MCF 10A (cell line): ENCODE data around the gene COL5A3. TPM values are rescaled to one million over a fixed set of nuclear protein-coding genes. Genes with fewer than 3 reads are reported as not detected.

Source experiments
- BruUV-seq: library from RNA; stranded (reverse); fragments of 400-500 nt; replicated peaks from 2 replicates; lab custom pipeline; 2021; lab: Mats Ljungman, UMichigan
- CTCF ChIA-PET: fragments of 300-600 bp; sonication (Branson Sonifier 250); formaldehyde crosslinking; extraction: SDS; loops from one replicate; lab custom pipeline; 2021; ENCODE audit warnings: antibody characterized with exemption, inconsistent platforms; lab: Yijun Ruan, JAX
- POLR2A ChIA-PET: fragments of 300-600, 350-650 bp; sonication (Branson Sonifier 250); formaldehyde crosslinking; extraction: SDS; loops from one replicate; lab custom pipeline; 2020; ENCODE audit warnings: antibody characterized with exemption, inconsistent platforms; lab: Yijun Ruan, JAX
- DNase-seq: peaks from one replicate; pipeline ENCODE4 v3.0.0-alpha.2; 2018; ENCODE audit not compliant: unreplicated experiment
- H3K27ac Mint-ChIP-seq: one replicate; pipeline ENCODE4 v1.8.0; 2022; ENCODE audit warnings: mild to moderate bottlenecking, low read depth, mixed read lengths; ENCODE audit not compliant: unreplicated experiment
- H3K27me3 Mint-ChIP-seq: one replicate; pipeline ENCODE4 v1.8.0; 2022; ENCODE audit warnings: mixed read lengths; ENCODE audit not compliant: insufficient read depth, unreplicated experiment
- H3K36me3 Mint-ChIP-seq: one replicate; pipeline ENCODE4 v1.8.0; 2022; ENCODE audit warnings: mild to moderate bottlenecking, moderate library complexity, mixed read lengths; ENCODE audit not compliant: insufficient read depth, unreplicated experiment
- H3K4me1 Mint-ChIP-seq: one replicate; pipeline ENCODE4 v1.8.0; 2022; ENCODE audit warnings: mixed read lengths; ENCODE audit not compliant: insufficient read depth, unreplicated experiment
- H3K4me3 Mint-ChIP-seq: one replicate; pipeline ENCODE4 v1.8.0; 2022; ENCODE audit warnings: mild to moderate bottlenecking, moderate library complexity, mixed read lengths; ENCODE audit not compliant: unreplicated experiment
- H3K9me3 Mint-ChIP-seq: one replicate; pipeline ENCODE4 v1.8.0; 2022; ENCODE audit warnings: mixed read lengths; ENCODE audit not compliant: unreplicated experiment
- intact Hi-C: fragments of 100-400 bp; cut with micrococcal nuclease; formaldehyde crosslinking; loops from 2 replicates; pipeline ENCODE4 v1.14.1; 2022
- total RNA-seq: library from RNA; stranded (reverse); gene quantifications from 2 replicates; pipeline ENCODE4 v1.2.3, GENCODE V29; 2022
- TF ChIP-seq, protein P1 (sequence below): fragments of 200-600 bp; IDR thresholded peaks from one replicate; pipeline ENCODE4 v1.8.0; 2022; ENCODE audit warnings: antibody characterized with exemption, mild to moderate bottlenecking; ENCODE audit not compliant: unreplicated experiment

The COL5A3 gene
- total RNA-seq, 1 experiment from 2014 or later: 1.5 TPM

DNA sequence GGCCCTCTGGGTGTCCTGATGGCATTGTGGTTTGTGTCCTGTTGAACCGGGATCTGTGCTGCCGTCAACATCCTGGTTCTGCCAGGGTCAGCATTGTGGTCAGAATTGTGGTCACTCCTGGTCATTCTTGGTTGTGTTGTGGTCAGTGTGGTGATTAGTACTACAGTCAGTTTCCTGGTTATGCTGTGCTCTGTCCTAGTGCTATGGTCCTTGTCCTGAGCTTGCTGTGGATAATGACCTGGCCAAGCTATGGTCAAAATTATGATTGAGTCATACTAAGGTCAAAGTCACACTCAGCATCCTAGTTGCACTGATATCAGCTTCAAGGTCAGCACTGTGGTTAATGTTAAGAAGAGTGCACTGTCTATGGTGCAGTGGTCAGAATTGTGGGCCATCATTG lies 69.5 kb downstream of the COL5A3 start:
- no peak overlapping the region for H3K27ac Mint-ChIP-seq
- POLR2A ChIA-PET: no interaction called here
- intact Hi-C loops: no loop called here
- DNase-seq: no peak
- CTCF ChIA-PET: interaction anchor here (0.6 to 2.9 kb wide), 2 partner anchors 10 to 133 kb away, joined by 3 to 15 read pairs; no protein-coding TSS in a partner anchor
- H3K36me3 Mint-ChIP-seq: no peaks in the 10 kb centered on the region
- BruUV-seq: no TSS peak
- peaks cover 16% of the 10 kb centered on the region for H3K4me1 Mint-ChIP-seq
- H3K27me3 Mint-ChIP-seq: peaks cover 34% of the 10 kb centered on the region
- no peak overlapping the region for H3K4me3 Mint-ChIP-seq
- TF ChIP-seq, protein P1, sequence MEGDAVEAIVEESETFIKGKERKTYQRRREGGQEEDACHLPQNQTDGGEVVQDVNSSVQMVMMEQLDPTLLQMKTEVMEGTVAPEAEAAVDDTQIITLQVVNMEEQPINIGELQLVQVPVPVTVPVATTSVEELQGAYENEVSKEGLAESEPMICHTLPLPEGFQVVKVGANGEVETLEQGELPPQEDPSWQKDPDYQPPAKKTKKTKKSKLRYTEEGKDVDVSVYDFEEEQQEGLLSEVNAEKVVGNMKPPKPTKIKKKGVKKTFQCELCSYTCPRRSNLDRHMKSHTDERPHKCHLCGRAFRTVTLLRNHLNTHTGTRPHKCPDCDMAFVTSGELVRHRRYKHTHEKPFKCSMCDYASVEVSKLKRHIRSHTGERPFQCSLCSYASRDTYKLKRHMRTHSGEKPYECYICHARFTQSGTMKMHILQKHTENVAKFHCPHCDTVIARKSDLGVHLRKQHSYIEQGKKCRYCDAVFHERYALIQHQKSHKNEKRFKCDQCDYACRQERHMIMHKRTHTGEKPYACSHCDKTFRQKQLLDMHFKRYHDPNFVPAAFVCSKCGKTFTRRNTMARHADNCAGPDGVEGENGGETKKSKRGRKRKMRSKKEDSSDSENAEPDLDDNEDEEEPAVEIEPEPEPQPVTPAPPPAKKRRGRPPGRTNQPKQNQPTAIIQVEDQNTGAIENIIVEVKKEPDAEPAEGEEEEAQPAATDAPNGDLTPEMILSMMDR: no peak
- peaks cover 7% of the 10 kb centered on the region for H3K9me3 Mint-ChIP-seq

DNA sequence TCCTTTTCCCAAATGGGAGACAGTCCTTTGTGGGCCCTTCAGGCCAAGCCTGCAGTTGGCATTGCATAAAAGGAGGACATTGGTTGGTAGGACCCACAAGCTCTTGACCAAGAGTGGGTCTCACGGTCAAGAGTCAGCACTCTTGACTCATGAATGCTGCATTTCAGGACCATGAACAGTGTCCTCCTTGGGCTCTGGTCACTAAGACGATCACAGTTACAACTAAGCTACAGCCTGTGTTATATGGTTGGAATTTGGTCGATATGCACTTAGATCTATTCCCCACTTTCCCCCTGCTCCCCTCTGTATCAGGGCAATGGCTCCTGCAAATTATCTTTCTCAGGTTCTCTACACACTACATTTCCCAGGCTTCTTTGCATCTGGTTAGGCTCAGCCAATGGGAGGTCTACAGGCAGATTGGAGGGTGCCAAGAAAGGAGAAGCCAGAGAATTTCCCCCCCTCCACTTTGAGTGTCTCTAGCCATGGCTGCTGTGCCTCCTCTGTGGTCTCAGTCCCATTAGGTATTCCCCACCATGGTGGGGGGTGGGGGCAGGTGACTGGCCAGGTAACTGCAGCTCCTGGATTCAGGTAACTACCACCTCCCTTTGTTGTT lies 70.9 kb downstream of the COL5A3 start:
- no peak overlapping the region for H3K4me3 Mint-ChIP-seq
- intact Hi-C loops: no loop called here
- H3K27me3 Mint-ChIP-seq: peaks cover 47% of the 10 kb centered on the region
- H3K9me3 Mint-ChIP-seq: peaks cover 7% of the 10 kb centered on the region
- no peak overlapping the region for H3K27ac Mint-ChIP-seq
- DNase-seq: no peak
- no TSS peak for BruUV-seq
- POLR2A ChIA-PET: no interaction called here
- CTCF ChIA-PET: interaction anchor here (0.7 to 2.9 kb wide), 4 partner anchors 8 to 498 kb away, joined by 3 to 15 read pairs (median 4); no protein-coding TSS in a partner anchor
- TF ChIP-seq, protein P1: no peak
- H3K36me3 Mint-ChIP-seq: no peaks in the 10 kb centered on the region
- H3K4me1 Mint-ChIP-seq: peaks cover 6% of the 10 kb centered on the region

DNA sequence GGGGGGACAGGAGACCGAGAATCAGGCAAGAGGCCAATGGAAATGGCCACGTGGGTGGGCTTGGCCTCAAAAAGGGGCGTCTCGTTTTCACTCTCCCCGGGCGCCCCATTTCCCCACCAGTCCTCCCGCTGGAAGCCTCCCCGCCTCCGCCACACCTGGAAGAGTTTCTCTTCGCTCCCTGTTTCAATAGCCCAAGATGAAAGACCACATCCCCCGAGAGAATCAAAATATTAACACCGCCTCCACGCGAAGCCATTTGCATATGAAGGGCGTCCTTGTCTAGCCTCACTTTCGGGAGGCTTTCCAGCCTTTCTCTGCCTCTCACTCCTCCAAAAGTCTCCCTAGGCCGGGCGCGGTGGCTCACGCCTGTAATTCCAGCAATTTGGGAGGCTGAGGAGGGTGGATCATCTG lies 73.3 kb downstream of the COL5A3 start:
- intact Hi-C loops: no loop called here
- no TSS peak for BruUV-seq
- Mint-ChIP-seq H3K27ac (peak overlapping the region; percentile 27), H3K27me3 (peaks cover 62% of the 10 kb centered on the region), H3K9me3 (peaks cover 7% of the 10 kb centered on the region), H3K36me3 (no peaks in the 10 kb centered on the region), H3K4me1 (peaks cover 6% of the 10 kb centered on the region), H3K4me3 (peak overlapping the region; percentile 58)
- TF ChIP-seq, protein P1: no peak
- CTCF ChIA-PET: interaction anchor here (0.8 to 1.2 kb wide), 2 partner anchors 91 to 191 kb away, joined by 3 read pairs; no protein-coding TSS in a partner anchor
- POLR2A ChIA-PET: no interaction called here
- no peak for DNase-seq

DNA sequence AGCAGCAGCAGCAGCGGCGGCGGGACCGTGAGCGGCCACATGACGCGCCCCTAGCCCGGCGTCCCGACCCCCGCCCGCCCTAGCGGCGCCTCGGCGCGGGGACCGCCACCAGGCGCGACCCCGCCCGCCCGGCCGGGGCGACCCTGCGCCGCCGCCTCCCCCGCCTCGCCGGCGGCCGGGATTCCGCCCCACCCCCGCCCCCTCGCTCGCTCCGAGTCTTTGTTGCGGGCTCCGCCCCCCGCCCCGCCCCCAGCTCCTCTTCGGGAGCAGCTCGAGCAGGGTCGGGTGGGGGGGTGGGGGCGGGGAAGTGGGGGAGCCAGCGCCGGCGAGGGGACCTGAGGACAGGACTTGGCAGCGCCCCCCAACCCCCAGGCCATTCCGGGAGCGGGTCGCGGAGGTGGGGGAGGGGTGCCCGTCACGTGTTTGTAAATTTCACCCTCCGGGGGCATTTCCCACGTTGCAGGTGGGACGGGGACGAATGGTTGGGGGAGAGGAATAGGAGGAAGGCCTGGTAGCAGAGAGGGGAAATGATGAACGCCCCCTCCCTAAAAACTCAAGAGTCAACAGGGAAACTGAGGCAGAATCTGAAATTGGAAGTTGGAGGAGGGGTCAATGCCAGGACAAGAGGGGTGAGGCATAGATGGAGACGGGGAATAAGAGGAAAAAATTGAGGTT lies 73.8 kb downstream of the COL5A3 start, which contains the start of gene OLFM2:
TSS of gene OLFM2 (minus strand) at position 190 of the 675 bp plus-strand sequence. CDS start at position 41, 149 bp downstream.
- Mint-ChIP-seq H3K27me3 (peaks cover 58% of the 10 kb centered on the region), H3K36me3 (no peaks in the 10 kb centered on the region), H3K9me3 (peaks cover 3% of the 10 kb centered on the region), H3K4me3 (peak within 1 kb of the TSS; percentile 58), H3K4me1 (peaks cover 6% of the 10 kb centered on the region), H3K27ac (peak within 1 kb of the TSS; percentile 27)
- no peak for DNase-seq
- BruUV-seq: no TSS peak
- ChIA-PET POLR2A (no interaction called here), CTCF (interaction anchor here (0.6 kb wide), 2 partner anchors 152 to 343 kb away, joined by 4 read pairs; no protein-coding TSS in a partner anchor)
- TF ChIP-seq, protein P1: no peak
- intact Hi-C loops: no loop called here
